ENCODE data around the gene C2CD4D. TPM values are rescaled to one million over a fixed set of nuclear protein-coding genes. Genes with fewer than 3 reads are reported as not detected.

C2CD4D gene
- total RNA-seq, 1 experiment from 2014 or later, result 0.79 TPM

- no peak for TF ChIP-seq CTCF (conservative IDR thresholded peaks at IDR 0.05)
- no peaks in the 10 kb centered on the region for H3K4me1 ChIP-seq (ENCODE audit: insufficient read depth, low read length)
- no peak overlapping the region for H2AFZ ChIP-seq (ENCODE audit: low read length)
- Mint-ChIP-seq H3K4me3 (no peak overlapping the region), H3K27ac (no peak overlapping the region; a peak in 1 of 7 replicates), H3K9me3 (no peaks in the 10 kb centered on the region), H3K4me1 (peaks cover 7 to 16% of the 10 kb centered on the region in 2 experiments; a peak in 3 of 4 replicates), H3K36me3 (ENCODE audit: insufficient read depth in 1 of 3, low read depth in 3 of 3) (no peaks in the 10 kb centered on the region), H3K27me3 (ENCODE audit: low read depth) (peaks cover 5% of the 10 kb centered on the region; the same call in 1 of the 2 replicates)
- no peak overlapping the region for H3K4ac ChIP-seq (ENCODE audit: low read depth, low read length)
- no CpG with 5 or more reads among the region's 12 CpGs for WGBS (ENCODE audit: extremely low coverage, insufficient read length, low lambda C conversion rate)
- no peak overlapping the region for H3K4me2 ChIP-seq (ENCODE audit: insufficient read depth, insufficient read length, low read length)
- no peak for DNase-seq
- no peak overlapping the region for H2BK5ac ChIP-seq (ENCODE audit: insufficient read length, low read length)
- no peaks in the 10 kb centered on the region for H4K20me1 ChIP-seq (ENCODE audit: control insufficient read depth, insufficient read depth, insufficient read length)
- no peak overlapping the region for H2BK12ac ChIP-seq (ENCODE audit: insufficient read length, low read depth, low read length)
- no peak overlapping the region for H4K91ac ChIP-seq (ENCODE audit: insufficient read length, low read depth, low read length)
- no peak overlapping the region for H4K5ac ChIP-seq (ENCODE audit: insufficient read length, low read depth, low read length)
- H3K79me2 ChIP-seq (ENCODE audit: insufficient read depth, low read length), result no peaks in the 10 kb centered on the region
- H2AK5ac ChIP-seq (ENCODE audit: insufficient read length, low read length), result no peak overlapping the region
- H3K27ac ChIP-seq (ENCODE audit: insufficient read length, low read depth, low read length), result no peak overlapping the region
- no peaks in the 10 kb centered on the region for H3K9me3 ChIP-seq (ENCODE audit: control insufficient read depth, low read depth, low read length)
- H3K18ac ChIP-seq (ENCODE audit: insufficient read length, low read depth, low read length), result no peak overlapping the region
- no peak overlapping the region for H3K9ac ChIP-seq (ENCODE audit: extremely low read depth, insufficient read length, low read length)
- H3T11ph ChIP-seq (ENCODE audit: low read length), result no peak overlapping the region
- H2BK120ac ChIP-seq (ENCODE audit: low read depth, low read length, poor library complexity, severe bottlenecking), result no peak overlapping the region
- H2BK15ac ChIP-seq (ENCODE audit: low read depth, low read length), result no peak overlapping the region
- no peak overlapping the region for H3K56ac ChIP-seq (ENCODE audit: insufficient read length, low read depth, low read length)
- H3K14ac ChIP-seq (ENCODE audit: insufficient read depth, low read length), result no peak overlapping the region
- H3K23me2 ChIP-seq (ENCODE audit: insufficient read length, low read depth, low read length, poor library complexity, severe bottlenecking), result no peaks in the 10 kb centered on the region
- no peaks in the 10 kb centered on the region for H3K79me1 ChIP-seq (ENCODE audit: insufficient read depth, low read depth, low read length, poor library complexity, severe bottlenecking)
- no peaks in the 10 kb centered on the region for H3K27me3 ChIP-seq (ENCODE audit: insufficient read depth, low read length)
- no peak overlapping the region for H2BK20ac ChIP-seq (ENCODE audit: low read depth, low read length, poor library complexity, severe bottlenecking)
- H3K23ac ChIP-seq (ENCODE audit: insufficient read length, low read depth, low read length), result no peak overlapping the region
- H4K8ac ChIP-seq (replicated peaks; ENCODE audit: insufficient read length, low read depth, low read length), result no peak overlapping the region
Measured at GRCh38 chr1:151815716-151816327, 23.8 kb downstream of the C2CD4D start.

All from H9 (cell line).